HUDEP-2 (cell line): ENCODE measurements around the gene POU6F1.
A peak's percentile ranks its signal among the peaks of the same experiment; 100 is the strongest.

Experiments
- DNase-seq, 76 experiments: peaks; one replicate each; lab custom pipeline; 2025; ENCODE audit not compliant: unreplicated experiment in 76 of 76; lab: John Stamatoyannopoulos, UW

Gene POU6F1

GRCh38 chr12:51199366-51199945, 18.4 kb downstream of the POU6F1 start:
- no peak for DNase-seq

DNA sequence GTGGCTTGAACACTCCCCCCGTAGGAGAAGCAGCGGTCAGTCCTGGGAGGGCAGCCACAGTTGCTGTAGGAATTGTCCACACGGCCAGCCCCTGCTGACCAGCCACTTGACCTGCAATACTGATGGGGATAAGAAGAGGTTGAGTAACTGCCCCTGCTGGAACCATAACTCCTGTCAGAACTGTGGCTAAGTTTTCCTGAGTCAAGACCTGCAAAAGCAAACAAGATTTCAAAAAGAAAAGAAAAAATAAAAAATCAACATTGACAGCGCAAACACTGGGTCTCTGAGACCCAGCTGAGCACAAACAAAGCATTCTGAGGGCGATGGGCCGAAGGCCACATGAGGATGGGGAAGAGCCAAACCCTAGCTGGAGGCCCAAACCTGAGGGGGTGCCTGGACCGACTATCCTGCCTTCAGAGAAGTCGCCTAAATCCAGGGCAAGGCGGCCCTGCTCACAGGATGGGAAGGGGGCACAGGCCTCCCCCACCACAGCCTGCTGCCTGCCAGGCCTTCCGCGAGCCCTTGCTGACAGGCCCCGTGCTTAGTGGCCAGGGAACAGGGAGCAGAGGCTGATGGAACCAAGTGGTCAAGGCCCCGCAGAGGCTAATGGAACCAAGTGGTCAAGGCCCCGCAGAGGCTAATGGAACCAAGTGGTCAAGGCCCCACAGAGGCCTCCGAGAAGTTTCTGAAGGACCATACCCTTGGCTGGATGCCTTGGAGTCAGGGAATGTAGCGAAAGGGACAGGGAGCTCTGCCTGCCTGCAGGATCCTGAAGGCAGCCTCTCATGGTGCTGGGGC, 19.1 kb downstream of the POU6F1 start:
- DNase-seq, result no peak

GRCh38 chr12:51197736-51198567, 19.9 kb downstream of the POU6F1 start:
- no peak for DNase-seq

DNA sequence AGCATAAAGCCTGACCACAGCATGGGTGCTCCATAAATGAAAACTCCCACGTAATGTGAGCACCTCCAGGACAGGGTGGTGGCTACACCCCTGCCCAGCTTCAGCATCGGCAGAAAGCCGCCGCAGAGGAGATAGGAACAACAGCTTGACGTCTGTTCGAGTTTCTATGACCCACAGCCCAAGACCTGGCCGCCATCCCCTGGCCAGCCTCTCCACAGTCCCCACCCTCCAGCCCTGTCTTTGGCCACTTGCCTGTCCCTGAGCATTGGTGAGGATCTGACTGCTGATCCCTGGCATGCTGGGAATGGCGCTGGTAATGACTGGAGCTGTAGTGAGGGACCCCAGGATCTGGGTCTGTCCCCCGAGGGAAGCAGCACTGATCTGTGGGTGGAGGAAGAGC, 21.3 kb downstream of the POU6F1 start:
- DNase-seq, result no peak

GRCh38 chr12:51195841-51196240, 22.0 kb downstream of the POU6F1 start:
- DNase-seq, result no peak

- DNase-seq, result no peak
These were observed 25.6 kb downstream of the POU6F1 start for GRCh38 chr12:51192284-51192671.

- DNase-seq, result no peak
These were observed 26.2 kb downstream of the POU6F1 start for GRCh38 chr12:51191516-51192283.

DNA sequence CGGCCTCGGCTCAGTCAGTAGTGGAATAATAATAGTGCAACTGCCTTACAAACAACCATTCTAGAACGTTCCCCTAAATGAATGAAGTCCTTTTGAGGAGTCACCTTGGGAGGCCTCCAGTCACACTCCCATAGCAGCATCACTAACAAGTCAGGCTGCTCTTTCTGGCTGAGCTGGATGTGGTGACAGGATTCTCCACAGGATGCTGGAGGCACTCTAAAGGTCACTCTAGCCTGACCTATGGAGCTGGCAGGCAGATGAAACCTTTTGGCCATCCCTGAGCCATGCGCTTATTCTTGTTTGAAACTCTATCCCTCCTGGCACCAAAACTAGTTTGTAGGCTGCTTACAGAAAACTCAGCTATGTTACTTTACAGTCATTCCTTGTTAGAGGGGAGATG, 27.0 kb downstream of the POU6F1 start:
- DNase-seq, result no peak

DNA sequence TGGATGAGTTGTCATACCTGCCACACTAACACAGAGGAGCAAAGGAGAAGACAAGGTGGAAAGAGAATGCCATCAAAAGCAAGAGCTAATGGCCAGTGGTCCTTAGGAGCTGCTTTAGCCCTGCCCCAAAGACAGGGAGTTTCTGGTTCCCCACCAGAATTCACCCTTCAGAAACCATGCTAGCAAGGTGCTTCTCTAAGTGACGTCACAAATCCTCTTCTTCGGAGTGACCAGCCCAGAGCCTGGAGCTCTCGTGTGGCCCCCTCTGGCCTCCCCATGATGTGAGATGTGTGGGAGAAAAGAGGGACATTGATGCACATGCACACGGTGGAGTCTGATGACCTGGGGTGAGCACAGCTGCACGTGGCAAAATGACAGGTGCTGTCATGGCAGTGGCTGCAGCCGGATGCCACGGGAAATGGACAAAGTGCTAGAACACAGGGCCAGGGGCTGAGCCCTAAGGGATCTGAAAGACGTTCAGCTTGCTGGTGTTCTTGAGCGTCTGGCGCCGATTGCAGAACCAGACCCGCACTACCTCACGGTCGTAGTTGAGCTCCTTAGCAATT, 28.0 kb downstream of the POU6F1 start:
- DNase-seq, result no peak

DNA sequence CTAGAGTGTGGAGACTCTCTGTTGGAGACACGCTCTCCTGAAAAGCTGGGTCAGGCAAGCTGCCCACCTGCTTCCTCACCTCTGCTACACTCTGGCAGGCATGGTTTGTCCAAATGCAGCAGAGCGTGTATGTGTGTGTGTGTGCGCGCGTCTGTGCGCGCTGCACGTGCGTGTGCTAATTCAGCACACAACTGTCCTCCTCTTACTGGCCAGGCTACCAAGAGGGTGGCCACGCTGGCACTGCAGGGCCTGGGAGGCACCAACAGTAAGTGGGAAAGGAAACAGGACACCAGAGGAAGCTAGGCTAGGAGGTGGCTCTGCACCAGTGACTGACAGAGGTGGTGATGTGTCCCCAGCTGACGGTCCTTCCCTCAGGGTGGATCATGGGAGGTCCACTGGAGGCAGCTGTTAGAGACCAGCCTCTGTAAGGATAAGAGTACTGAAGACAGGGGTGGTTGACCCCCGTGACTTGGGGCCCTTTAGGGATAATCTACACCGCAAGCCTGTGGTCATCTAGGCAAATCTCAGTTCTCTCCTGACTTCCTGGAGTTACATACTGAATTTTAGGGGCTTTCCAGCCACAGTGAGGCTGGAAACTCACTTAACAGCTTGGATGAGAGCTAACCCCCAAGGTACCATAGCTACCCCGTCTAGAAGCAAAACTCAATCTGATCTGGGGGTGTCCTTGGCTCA, 29.4 kb downstream of the POU6F1 start:
- DNase-seq, result no peak

DNA sequence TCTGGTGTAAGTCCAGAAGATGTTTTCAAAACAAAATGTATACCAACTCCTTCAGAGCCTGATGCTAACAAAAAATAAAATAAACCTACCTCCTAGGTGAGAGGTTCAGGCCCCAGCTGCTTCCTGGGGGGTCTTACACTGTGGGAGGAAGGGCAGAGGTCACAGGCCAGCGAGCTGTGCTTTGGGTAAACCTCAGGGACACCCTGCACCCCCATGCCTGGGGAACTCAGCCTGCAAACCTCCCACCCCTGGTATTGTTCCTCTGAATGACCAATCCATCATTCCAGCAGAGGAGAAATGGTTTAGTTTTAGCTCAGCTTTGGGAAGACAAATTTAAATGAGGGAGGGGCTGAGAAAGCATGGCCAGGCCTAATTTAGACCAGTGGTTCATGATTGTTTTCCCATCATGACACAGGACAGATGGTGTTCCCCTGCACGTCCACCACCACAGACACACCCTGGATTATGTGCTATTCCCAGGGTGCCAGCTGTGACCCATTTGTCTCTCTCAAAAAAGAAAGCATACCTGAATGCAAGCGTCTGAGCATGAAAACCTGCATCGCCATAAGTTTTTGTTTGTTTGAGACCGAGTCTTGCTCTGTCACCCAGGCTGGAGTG, 30.4 kb downstream of the POU6F1 start:
- DNase-seq, result no peak

GRCh38 chr12:51186465-51187085, 31.3 kb downstream of the POU6F1 start:
- no peak for DNase-seq

DNA sequence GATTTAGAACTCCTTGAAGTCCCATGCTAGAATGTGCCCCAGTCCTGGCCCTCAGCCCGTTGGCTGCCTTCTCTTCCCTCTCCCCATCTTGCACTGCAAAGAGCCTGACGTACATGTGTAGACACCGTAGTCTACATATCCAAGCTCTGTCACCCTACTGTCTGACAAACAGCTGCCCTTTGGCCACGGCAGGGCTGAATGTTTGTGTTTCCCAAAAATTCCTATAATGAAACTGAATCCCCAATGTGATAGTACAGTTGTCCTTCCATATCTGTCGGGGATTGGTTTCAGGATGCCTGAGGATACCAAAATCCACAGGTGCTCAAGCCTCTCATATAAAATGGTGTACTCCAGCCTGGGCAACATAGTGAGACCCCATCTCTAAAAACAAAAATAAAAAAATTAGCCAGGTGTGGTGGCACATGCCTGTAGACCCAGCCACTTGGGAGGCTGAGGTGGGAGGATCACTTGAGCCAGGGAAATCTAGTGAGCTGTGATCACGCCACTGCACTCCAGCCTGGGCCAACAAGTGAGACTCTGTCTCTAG, 32.6 kb downstream of the POU6F1 start:
- no peak for DNase-seq

- peak in 20 of 76 experiments; percentile 3 to 31 (median 12) for DNase-seq
These were observed 34.0 kb downstream of the POU6F1 start for GRCh38 chr12:51183816-51184215.

DNA sequence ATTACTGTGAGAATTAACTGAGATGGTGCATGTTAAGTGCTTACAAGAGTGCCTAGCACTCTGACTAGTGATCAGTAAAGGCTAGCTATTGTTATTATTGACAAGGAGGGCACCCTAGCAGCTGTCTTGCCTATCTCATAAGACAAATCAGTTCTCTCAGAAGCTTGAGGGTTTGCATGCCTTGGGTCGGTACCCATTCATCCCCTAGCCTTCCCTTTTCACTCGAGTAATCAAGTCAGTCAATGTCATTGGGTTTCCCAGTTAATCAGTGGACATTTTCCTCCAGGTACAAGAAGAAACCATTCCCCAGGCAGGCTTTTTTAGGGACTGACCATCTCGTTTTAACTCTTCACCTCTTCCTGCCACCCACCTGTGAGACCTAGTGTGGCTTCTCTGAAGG, 34.5 kb downstream of the POU6F1 start:
- DNase-seq, result no peak

DNA sequence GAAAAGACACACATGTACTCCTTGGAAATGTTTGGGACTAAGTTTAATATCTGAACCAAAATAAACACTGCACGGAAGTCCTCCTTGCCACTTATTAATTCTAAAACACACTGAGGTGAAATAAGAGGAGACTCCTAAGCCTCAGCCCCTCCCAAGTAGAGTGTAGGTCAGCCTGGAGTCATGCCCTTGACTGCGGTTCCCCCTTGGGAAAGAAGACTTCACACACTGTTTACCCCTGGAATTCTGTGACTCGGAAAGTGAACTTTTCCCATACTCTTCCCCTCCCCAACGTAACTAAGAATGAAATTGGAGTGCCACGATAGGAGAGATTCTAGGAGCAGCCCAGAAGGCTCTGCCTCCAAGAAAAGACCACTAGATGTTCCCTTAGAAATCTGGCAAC, 36.3 kb downstream of the POU6F1 start:
- no peak for DNase-seq

- no peak for DNase-seq
These were observed 40.0 kb downstream of the POU6F1 start for GRCh38 chr12:51177897-51178296.

DNA sequence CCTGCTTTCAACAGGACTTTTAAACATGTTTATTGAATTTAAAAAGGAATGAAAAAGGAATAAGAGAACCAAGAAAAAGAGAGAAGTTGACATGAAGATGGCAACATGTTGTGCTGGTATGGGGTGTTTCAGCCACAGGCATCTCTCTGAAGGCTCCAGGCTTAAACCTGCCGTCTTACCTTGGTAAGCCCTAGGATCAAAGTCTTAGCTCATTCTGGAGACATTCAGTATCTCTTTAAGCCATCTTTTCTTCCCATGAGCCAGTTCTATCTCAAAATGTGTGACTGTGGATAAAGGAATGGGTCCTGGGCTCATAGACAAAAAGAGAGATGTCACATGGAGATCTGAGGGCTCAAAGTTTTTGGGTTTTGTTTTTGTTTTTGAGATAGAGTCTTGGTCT, 43.4 kb downstream of the POU6F1 start:
- DNase-seq, result no peak
